Body of pancreas (tissue), 4 donors: Measurements from ENCODE around the gene HDHD2.

ENCODE experiments used
- CTCF ChIP-seq, 7 experiments: fragments of 450-650 bp in 4 of 7; fragments of 200-600 bp in 3 of 7; sonication (generic) in 3 of 7; IDR thresholded peaks; one replicate each; pipeline ENCODE4 v1.5.1; 2016 to 2019; ENCODE audit warnings: antibody characterized with exemption in 7 of 7
- POLR2A ChIP-seq, 3 donors: fragments of 450-650 bp; IDR thresholded peaks; one replicate each; pipeline ENCODE4 v1.6.1; 2016; ENCODE audit warnings: antibody characterized with exemption in 3 of 3, mild to moderate bottlenecking in 2 of 3

GRCh38 chr18:47113796-47114540, 36.3 kb downstream of the HDHD2 start:
- no peak for TF ChIP-seq CTCF (IDR thresholded peaks at IDR 0.05)
- no peak for TF ChIP-seq POLR2A (IDR thresholded peaks at IDR 0.05)
